WTC11 (cell line): ENCODE results near the gene FHIT. TPM values are rescaled to one million over a fixed set of nuclear protein-coding genes. Genes with fewer than 3 reads are reported as not detected.

Experiments
- ATAC-seq: fragments of 200-7000 bp; cut with Tn5 transposase; 2 replicates; pipeline ENCODE4 v1.10.0; 2021; ENCODE audit warnings: mild to moderate bottlenecking, moderate library complexity
- CTCF ChIA-PET: fragments of 300-600 bp; sonication (Branson Sonifier 250); formaldehyde crosslinking; loops from one replicate; lab custom pipeline; 2021; ENCODE audit warnings: antibody characterized with exemption; lab: Charles Lee
- POLR2A ChIA-PET: fragments of 350-600 bp; sonication (Branson Sonifier 250); formaldehyde crosslinking; loops from one replicate; lab custom pipeline; 2021; ENCODE audit warnings: antibody characterized with exemption; lab: Charles Lee
- DNase-seq: peaks from one replicate; pipeline ENCODE4 v3.0.0; 2021; ENCODE audit warnings: low spot score
- H3K27ac Mint-ChIP-seq: 2 replicates; pipeline ENCODE4 v1.8.0; 2021; ENCODE audit warnings: mixed read lengths
- H3K27me3 Mint-ChIP-seq: 2 replicates; pipeline ENCODE4 v1.8.0; 2021; ENCODE audit warnings: low read depth, mild to moderate bottlenecking, moderate library complexity, mixed read lengths
- H3K36me3 Mint-ChIP-seq: 2 replicates; pipeline ENCODE4 v1.8.0; 2021; ENCODE audit warnings: mixed read lengths
- H3K4me1 Mint-ChIP-seq: 2 replicates; pipeline ENCODE4 v1.8.0; 2022; ENCODE audit warnings: mixed read lengths
- H3K4me3 Mint-ChIP-seq: 2 replicates; pipeline ENCODE4 v1.8.0; 2021; ENCODE audit warnings: mild to moderate bottlenecking, moderate library complexity, mixed read lengths
- H3K9me3 Mint-ChIP-seq: 2 replicates; pipeline ENCODE4 v1.8.0; 2021; ENCODE audit warnings: mixed read lengths
- AR ChIP-seq: fragments of 250-450 bp; sonication (Bioruptor Pico); IDR thresholded peaks from 2 replicates; pipeline ENCODE4 v1.9.0; 2021; ENCODE audit warnings: mild to moderate bottlenecking
- CREB1 ChIP-seq: sonication (generic); formaldehyde crosslinking; IDR thresholded peaks from 2 replicates; pipeline ENCODE4 v1.8.0; 2023; ENCODE audit warnings: mild to moderate bottlenecking, missing genetic modification reagents
- CREM ChIP-seq: sonication (generic); formaldehyde crosslinking; IDR thresholded peaks from 2 replicates; pipeline ENCODE4 v1.8.1; 2022; ENCODE audit warnings: mild to moderate bottlenecking, missing genetic modification reagents, moderate library complexity
- E2F4 ChIP-seq: sonication (generic); formaldehyde crosslinking; IDR thresholded peaks from 2 replicates; pipeline ENCODE4 v1.8.1; 2022; ENCODE audit warnings: low read depth, mild to moderate bottlenecking, moderate library complexity, missing genetic modification reagents, borderline replicate concordance
- FOXP4 ChIP-seq: sonication (generic); formaldehyde crosslinking; IDR thresholded peaks from 2 replicates; pipeline ENCODE4 v1.8.0; 2022; ENCODE audit warnings: mild to moderate bottlenecking, missing genetic modification reagents
- JAZF1 ChIP-seq: fragments of 250-450 bp; sonication (Bioruptor Pico); IDR thresholded peaks from 2 replicates; pipeline ENCODE4 v1.9.0; 2021; ENCODE audit warnings: moderate library complexity, mild to moderate bottlenecking, inconsistent platforms
- MLX ChIP-seq: sonication (generic); formaldehyde crosslinking; IDR thresholded peaks from 2 replicates; pipeline ENCODE4 v1.8.1; 2023; ENCODE audit warnings: mild to moderate bottlenecking, missing genetic modification reagents, moderate library complexity
- NFYB ChIP-seq: sonication (generic); formaldehyde crosslinking; conservative IDR thresholded peaks from 2 replicates; pipeline ENCODE4 v1.8.0; 2022; ENCODE audit warnings: low read depth, missing genetic modification reagents
- TCF7 ChIP-seq: sonication (generic); formaldehyde crosslinking; IDR thresholded peaks from 2 replicates; pipeline ENCODE4 v1.8.0; 2022; ENCODE audit warnings: mild to moderate bottlenecking, low read depth, missing genetic modification reagents, moderate library complexity
- ZNF121 ChIP-seq: sonication (generic); formaldehyde crosslinking; IDR thresholded peaks from 2 replicates; pipeline ENCODE4 v1.8.0; 2023; ENCODE audit warnings: missing genetic modification reagents
- ZNF396 ChIP-seq: fragments of 250-450 bp; sonication (Bioruptor Pico); IDR thresholded peaks from 2 replicates; pipeline ENCODE4 v1.8.0; 2021; ENCODE audit warnings: mild to moderate bottlenecking, moderate library complexity, borderline replicate concordance
- total RNA-seq: library from RNA; stranded (reverse); gene quantifications from 3 replicates; pipeline ENCODE4 v1.2.3, GENCODE V29; 2021
- TF ChIP-seq, protein P1 (sequence below): sonication (generic); formaldehyde crosslinking; conservative IDR thresholded peaks from 2 replicates; pipeline ENCODE4 v1.8.1; 2023; ENCODE audit warnings: mild to moderate bottlenecking, low read depth, missing genetic modification reagents, moderate library complexity

Gene FHIT
- total RNA-seq, 1 experiment from 2014 or later = 2.6 TPM

DNA sequence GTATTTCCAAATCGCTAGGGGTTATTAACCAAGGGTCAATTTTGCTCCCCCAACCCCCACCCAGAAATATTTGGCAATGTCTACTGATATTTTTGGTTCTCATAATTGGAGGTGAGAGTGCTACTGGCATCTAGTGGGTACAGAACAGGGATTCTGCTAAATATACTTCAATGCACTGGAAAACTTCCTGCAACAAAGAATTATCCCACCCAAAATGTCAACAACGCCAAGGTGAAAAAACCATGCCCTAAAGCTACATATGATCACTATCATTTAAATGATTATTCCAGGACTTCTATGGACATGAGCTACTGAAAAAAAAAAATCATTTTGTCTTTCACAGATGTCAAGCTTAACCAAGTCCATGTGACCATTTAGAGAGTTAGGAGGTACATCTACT lies 867.9 kb downstream of the FHIT start:
- ATAC-seq = no peak
- no peak for DNase-seq
- TF ChIP-seq CREB1 = no peak
- no peak for TF ChIP-seq ZNF121
- ChIA-PET POLR2A (no interaction called here), CTCF (interaction anchor here (0.6 to 0.7 kb wide), 4 partner anchors 7 to 761 kb away, joined by 3 to 5 read pairs (median 4); no protein-coding TSS in a partner anchor)
- H3K27me3 Mint-ChIP-seq = no peaks in the 10 kb centered on the region
- H3K4me1 Mint-ChIP-seq = no peaks in the 10 kb centered on the region
- no peaks in the 10 kb centered on the region for H3K9me3 Mint-ChIP-seq
- H3K27ac Mint-ChIP-seq = no peak overlapping the region
- no peak overlapping the region for H3K4me3 Mint-ChIP-seq
- H3K36me3 Mint-ChIP-seq = no peaks in the 10 kb centered on the region

DNA sequence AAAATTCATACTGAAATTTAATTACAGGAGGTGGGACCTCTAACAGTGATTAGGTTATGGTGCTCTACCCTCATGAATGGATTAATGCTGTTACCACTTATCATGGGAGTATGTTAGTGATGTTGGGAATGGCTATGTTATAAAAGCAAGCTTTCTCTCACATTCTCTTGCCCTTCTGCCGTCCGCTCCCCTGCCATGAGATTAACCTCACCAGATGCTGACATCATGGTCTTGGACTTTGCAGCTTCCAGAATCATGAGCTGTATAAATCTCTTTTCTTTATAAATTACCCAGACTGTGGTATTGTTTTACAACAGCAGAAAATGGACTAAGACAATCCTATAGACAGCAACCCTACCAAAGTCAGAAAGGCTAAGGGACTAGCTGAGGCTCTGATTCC lies 884.8 kb downstream of the FHIT start:
- peaks cover 5% of the 10 kb centered on the region for H3K9me3 Mint-ChIP-seq
- ChIA-PET POLR2A (no interaction called here), CTCF (no interaction called here)
- no peaks in the 10 kb centered on the region for H3K27me3 Mint-ChIP-seq
- ATAC-seq = no peak
- TF ChIP-seq NFYB (CRISPR knock-in tag) (no peak), JAZF1 (no peak), CREM (CRISPR knock-in tag) (no peak), MLX (CRISPR knock-in tag) (no peak), E2F4 (CRISPR knock-in tag) (no peak)
- TF ChIP-seq, protein P1, sequence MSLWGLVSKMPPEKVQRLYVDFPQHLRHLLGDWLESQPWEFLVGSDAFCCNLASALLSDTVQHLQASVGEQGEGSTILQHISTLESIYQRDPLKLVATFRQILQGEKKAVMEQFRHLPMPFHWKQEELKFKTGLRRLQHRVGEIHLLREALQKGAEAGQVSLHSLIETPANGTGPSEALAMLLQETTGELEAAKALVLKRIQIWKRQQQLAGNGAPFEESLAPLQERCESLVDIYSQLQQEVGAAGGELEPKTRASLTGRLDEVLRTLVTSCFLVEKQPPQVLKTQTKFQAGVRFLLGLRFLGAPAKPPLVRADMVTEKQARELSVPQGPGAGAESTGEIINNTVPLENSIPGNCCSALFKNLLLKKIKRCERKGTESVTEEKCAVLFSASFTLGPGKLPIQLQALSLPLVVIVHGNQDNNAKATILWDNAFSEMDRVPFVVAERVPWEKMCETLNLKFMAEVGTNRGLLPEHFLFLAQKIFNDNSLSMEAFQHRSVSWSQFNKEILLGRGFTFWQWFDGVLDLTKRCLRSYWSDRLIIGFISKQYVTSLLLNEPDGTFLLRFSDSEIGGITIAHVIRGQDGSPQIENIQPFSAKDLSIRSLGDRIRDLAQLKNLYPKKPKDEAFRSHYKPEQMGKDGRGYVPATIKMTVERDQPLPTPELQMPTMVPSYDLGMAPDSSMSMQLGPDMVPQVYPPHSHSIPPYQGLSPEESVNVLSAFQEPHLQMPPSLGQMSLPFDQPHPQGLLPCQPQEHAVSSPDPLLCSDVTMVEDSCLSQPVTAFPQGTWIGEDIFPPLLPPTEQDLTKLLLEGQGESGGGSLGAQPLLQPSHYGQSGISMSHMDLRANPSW (CRISPR knock-in tag) = no peak
- H3K27ac Mint-ChIP-seq = no peak overlapping the region
- H3K4me1 Mint-ChIP-seq = no peaks in the 10 kb centered on the region
- no peak for DNase-seq
- H3K4me3 Mint-ChIP-seq = no peak overlapping the region
- H3K36me3 Mint-ChIP-seq = no peaks in the 10 kb centered on the region

DNA sequence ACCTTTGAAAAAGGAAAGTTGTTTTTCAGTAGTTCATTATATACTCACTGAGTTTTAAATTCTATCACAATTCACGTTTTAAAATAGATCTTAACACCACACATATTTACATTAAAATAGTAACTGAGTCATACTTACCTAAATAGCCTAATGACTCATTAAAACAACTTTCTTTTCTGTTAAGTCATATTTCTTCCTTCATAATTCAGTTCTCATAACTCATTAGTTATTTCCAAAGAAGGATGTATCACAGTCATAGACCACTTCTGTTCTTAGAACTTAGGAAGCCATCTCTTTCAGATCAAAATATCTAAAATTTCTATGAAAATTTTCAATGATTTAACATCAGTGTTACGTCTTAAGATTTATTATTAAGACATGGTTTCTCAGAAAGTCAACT lies 885.9 kb downstream of the FHIT start:
- no peak for DNase-seq
- Mint-ChIP-seq H3K4me1 (no peaks in the 10 kb centered on the region), H3K36me3 (no peaks in the 10 kb centered on the region), H3K27me3 (no peaks in the 10 kb centered on the region), H3K4me3 (no peak overlapping the region), H3K27ac (no peak overlapping the region), H3K9me3 (peaks cover 5% of the 10 kb centered on the region)
- TF ChIP-seq AR (CRISPR knock-in tag) (no peak), FOXP4 (CRISPR knock-in tag) (no peak), TCF7 (CRISPR knock-in tag) (no peak), ZNF396 (CRISPR knock-in tag) (no peak)
- ChIA-PET CTCF (no interaction called here), POLR2A (no interaction called here)
- no peak for ATAC-seq
